Parietal lobe (tissue), 2 donors: ENCODE data around the gene DENND4A. TPM values are rescaled to one million over a fixed set of nuclear protein-coding genes. Genes with fewer than 3 reads are reported as not detected.

Experiments used
- small RNA-seq: library from RNA; depleted of rRNA; stranded (forward); fragments of <200 nt; gene quantifications from one replicate; pipeline ENCODE3, GENCODE V24; 2014; ENCODE audit warnings: low replicate concordance
- total RNA-seq: library from RNA; depleted of rRNA; stranded (reverse); fragments of >200 nt; gene quantifications from one replicate; pipeline ENCODE4 v1.2.3, GENCODE V29; 2014

DENND4A gene
- total RNA-seq = 88.0 TPM

DNA sequence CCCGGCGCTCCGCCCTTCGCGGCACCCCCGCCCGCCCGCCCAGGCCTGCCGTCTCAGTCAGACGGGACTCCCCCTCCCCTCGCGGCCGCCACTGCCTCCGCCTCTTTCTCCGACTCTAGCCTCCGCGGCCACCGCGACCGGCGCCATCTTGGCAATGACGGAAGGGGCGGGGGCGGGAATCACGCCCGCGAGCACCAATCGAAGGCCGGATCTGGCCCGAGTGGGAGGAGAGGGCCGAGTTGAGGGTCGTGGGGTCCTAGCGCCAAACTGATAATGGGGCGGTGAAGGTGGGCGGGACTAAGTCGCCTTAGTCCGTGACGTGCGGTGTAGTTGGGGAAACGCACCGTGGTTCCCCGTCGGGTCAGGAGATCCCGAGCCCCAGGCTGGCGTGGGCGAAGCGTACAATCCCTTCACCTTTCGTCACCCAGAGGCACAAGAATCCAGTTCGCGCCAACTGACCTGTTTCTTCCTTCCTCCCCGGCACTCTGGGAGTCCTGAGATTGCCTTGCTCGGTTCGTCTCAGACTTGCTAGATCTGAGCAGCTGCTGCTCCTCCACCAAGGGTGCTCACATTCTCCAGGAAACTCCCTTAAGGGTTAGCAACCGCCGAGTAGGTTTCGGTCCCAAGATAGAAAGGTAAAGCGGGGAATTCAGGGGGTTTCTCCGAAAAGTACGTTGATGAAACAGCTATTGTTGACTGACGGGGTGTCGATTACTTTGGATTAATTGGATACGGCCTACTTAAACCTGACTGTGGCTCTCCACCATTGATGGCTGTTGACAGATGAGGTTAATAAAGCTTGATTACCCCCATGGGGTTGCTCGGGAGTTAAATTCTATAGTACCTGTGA is at the start of gene DENND4A:
DENND4A (minus strand) TSS at position 156 of the 850 bp plus-strand sequence. CDS start 35,843 bp downstream, outside the sequence.

DNA sequence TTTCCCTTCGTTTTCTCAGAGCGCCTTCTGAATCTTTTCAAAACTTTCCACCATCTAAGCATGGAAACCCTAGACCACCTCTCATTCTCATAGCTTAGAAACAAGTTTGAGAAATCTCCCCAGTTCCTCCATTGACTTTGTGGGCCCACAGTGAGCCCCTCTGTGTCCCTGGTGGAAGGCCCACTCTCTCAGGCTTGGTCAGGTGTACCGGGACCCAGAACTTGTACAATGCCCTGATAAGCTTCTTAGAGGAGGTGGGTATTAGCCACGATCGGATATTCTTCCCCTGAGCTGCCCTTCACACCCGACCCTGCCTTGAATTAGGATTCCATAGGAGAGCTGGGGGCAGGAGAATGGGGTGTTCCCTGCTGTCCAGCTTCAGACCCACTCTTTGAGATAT is 170.5 kb downstream of the DENND4A start, which contains the start of gene SLC24A1:
SLC24A1 (plus strand) TSS at position 301 of the 400 bp plus-strand sequence. CDS start 2,143 bp downstream, outside the sequence.

DNA sequence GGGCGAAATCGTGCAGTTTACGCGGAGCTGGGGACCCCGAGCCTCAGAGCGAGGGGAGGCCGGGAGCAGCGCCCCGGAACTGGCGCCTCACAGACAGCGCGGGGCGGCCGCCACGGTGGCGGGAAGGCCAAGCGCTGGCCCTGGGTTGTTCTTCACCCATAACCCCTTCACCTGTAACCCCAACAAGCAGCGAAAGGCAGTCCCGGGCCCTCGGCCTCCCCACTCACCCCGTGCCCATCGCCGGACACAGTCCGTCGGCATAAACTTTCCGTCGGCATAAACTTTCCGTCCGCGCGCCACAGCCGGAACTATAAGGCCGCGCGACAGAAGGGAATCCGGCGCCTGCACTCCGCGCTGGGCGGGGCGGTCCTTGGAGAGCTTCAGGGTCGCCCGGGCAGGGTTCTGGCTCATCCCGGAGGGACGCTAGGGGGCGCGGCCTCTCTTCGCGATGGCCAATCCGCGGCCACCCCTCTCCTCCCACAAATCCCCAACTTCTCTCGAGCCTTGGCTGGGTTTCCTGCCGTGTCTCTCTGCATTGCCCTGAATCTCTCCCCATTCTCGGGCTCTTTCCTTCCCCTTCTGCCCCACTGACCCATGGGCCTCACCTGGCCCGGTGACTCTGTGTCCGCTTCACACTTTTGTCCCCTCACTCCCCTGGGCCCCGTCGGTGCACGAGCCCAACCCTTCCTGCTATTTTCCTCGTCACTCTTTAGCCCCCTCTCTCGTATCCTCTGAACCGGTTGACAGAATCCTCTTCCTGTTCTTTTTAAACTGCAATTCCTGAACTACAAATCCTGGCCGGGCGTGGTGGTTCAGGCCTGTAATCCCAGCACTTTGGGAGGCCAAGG is 181.0 kb downstream of the DENND4A start, which contains the start of gene INTS14:
INTS14 (minus strand) TSS at position 261 of the 848 bp plus-strand sequence. CDS start 3,751 bp downstream, outside the sequence.

Small RNAs within 50 kb of the gene (small RNA-seq; reads per million reads assigned to genes)
- gene MIR4511 (0.09 reads per million), gene SNORD13E (1.7 reads per million, percentile 78 among the genes with 10 or more reads in this experiment)

Other genes starting within 250 kb of the DENND4A start
- 25.7 TPM for gene INTS14, start 181.2 kb downstream of the DENND4A start, total RNA-seq
- gene SLC24A1, start 170.4 kb downstream of the DENND4A start, total RNA-seq = 1.6 TPM
- gene RAB11A, start 77.2 kb upstream of the DENND4A start, total RNA-seq = 107 TPM